Endometrial microvascular endothelial cells (primary cell): ENCODE results near the gene NKAIN2. TPM values are rescaled to one million over a fixed set of nuclear protein-coding genes. Genes with fewer than 3 reads are reported as not detected.

ENCODE experiments used
- in situ Hi-C: cut with HindIII; loops from 2 replicates; pipeline ENCODE4 v1.10.0; 2017; ENCODE audit warnings: low sequenced_read_pairs, low pct_unique_long_range_greater_than_20kb; ENCODE audit errors: inconsistent ontology term
- total RNA-seq: library from RNA; depleted of rRNA; stranded (reverse); fragments of >200 nt; gene quantifications from one replicate; pipeline ENCODE4 v1.2.3, GENCODE V29; 2015; ENCODE audit errors: inconsistent ontology term

The NKAIN2 gene
- total RNA-seq, 1 donor from 2014 or later, result not detected

DNA sequence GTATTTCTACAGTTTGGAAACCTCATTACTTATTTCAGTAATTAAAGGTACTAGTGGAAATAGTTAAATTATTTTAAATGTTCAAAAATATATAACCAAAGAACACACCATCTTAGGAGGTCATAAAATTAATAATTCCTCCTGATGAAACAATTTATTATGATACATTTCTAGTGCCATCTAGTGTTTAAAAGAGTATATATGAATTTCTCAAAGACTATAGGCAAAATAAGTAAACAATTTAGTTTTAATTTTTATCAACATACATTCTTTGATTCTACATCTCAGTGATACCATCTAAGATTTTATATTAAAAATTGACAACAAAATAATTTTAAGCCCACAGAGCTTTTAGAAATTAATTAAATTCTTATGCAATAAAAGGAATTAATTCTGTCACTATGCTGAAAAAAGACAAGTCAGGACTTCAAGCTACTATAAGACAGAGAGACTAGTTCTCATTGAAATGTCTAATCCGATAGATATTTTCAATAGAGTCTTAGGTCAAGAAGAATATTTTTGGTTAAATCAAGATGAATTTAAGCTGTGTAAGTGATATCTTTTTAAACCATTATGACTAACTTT is 1050.8 kb downstream of the NKAIN2 start:
- in situ Hi-C loops, result no loop called here

- in situ Hi-C loops, result no loop called here
These were observed 1054.1 kb downstream of the NKAIN2 start for GRCh38 chr6:124857746-124858145.

GRCh38 chr6:124858564-124858963 is 1054.9 kb downstream of the NKAIN2 start:
- in situ Hi-C loops, result no loop called here

DNA sequence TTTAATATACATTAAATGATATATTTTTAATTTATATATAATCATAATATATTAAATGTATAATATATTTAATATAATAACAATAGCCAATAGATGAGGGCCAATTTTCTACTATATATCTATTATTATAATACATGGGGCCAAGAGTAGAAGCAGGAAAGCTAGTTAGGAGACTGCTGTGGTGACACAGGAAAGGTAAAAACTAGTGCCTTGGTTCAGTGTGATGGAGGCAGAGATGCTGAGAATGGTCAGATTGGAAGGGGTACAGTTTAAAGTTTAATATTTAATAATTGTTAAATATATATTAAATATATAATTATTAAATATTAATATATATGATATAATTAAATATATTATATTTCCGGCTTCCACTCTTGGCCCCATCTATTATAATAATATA is 1055.7 kb downstream of the NKAIN2 start:
- in situ Hi-C loops, result no loop called here

DNA sequence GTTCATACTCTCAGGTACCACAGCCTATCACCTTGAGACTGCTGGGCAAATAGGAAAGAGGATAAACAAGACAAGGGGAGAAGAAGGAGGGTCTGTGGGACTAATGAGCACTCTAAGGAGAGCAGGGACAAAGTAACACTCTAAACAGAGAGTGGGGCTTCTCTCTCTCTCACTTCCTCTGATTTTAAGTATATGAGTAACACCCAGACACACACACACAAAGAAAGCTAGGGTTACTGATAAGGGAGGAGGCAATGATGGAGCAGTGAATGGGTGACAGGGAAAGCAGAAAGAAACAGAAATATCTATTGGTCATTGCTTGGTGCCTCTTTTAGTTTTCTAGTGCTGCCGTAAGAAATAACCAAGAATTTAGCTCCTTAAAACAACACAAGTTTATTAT is 1062.4 kb downstream of the NKAIN2 start:
- in situ Hi-C loops, result no loop called here

- in situ Hi-C loops, result no loop called here
These were observed 1063.5 kb downstream of the NKAIN2 start for GRCh38 chr6:124867121-124867520.

GRCh38 chr6:124868481-124868880 is 1064.8 kb downstream of the NKAIN2 start:
- in situ Hi-C loops, result no loop called here

DNA sequence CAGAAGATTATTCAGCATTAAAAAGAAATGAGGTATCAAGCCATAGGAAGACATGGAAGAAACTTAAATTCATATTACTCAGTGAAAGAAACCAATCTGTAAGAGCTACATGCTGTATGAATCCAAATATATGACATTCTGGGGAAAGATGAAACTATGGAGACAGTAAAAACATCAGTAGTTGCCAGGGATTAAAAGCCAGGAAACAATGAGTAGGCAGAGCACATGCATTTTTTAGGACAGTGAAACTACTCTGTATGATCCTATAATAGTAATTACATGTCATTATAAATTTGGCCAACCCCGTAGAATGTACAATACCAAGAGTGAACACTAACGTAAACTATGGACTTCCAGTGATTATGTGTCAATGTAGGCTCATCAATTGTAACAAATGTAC is 1065.8 kb downstream of the NKAIN2 start:
- in situ Hi-C loops, result no loop called here

DNA sequence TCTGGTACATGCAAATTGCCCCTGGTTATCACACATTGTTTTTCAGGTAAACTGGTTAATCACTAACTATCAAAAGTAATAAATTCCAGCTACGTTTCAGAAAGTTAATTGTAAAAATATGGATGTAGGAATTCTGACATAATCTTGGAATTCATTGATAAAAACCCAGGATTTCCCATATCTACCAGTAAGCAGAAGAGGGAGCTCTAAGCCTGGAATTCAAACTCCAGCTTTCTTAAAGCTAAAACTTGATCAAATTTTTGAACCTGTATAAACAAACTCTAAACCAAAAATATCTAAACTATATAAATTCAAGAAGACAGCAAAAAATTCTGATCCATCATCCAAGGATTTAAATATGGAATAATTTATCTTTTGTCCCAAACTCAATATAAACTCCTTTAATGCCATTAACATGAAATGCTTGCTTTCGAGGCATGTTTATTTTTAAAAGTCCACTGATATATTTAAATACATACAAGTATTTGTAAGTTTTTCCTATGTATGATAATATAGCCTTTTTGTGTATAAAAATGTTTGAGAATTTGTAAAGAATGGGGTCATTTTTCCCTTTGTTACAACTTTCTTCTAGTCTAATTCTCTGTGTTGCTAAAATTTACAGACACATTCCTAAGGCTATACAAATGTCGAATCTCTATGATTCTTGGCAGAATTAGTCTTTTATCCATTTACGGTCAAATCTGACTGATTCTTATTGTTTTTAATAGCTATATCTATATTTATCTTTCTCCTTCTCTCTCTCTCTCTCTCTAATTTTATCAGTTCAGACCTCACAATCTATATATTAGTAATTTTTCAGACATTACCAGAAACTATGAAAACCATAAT is 1067.2 kb downstream of the NKAIN2 start:
- in situ Hi-C loops, result no loop called here

DNA sequence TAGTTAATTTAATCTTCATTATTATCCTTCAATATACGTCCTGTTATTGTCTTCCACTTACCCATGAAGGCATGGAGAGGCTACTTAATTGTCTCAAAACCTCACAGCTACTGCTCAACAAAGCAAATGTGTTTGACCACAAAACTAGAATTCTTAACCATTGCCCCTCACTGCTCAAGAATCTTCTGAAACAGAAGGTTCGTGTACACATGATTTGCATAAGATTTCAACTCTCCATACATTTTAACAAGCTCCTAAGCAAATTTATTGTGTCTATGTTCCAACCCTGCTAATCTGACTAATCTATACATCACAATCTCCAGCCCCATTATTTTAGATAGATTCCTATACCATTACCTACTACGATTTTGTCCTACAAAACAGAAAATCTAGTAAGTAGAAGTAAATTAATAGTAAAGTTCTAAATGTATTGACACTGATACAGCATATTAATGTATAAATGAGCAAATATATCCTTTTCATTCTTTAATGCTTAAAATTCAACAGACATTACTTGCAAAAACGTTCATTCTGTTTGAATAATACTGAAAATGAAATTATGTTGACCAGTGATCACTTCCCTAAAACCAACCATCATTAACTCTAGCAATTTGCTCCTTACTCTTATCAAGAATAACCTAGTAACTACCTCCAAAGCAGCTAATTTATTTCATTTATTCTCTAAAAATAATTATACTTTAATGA is 1068.8 kb downstream of the NKAIN2 start:
- in situ Hi-C loops, result no loop called here

GRCh38 chr6:124873066-124873410 is 1069.4 kb downstream of the NKAIN2 start:
- in situ Hi-C loops, result no loop called here

Other genes with a start within 250 kb of the NKAIN2 start
- not detected for gene TRDN, start 166.9 kb upstream of the NKAIN2 start, total RNA-seq